D721Med (cell line): ENCODE measurements around the gene AIP.

Experiments used
- DNase-seq: peaks from one replicate; pipeline ENCODE4 v3.0.0; 2011; ENCODE audit warnings: low spot score; ENCODE audit not compliant: insufficient read length
- FAIRE-seq: peaks from 2 replicates; lab custom pipeline; 2011; peaks lifted over from hg19 to GRCh38; lab: Jason Lieb, UNC
- TF ChIP-seq, protein P1 (sequence below): IDR thresholded peaks from 2 replicates; pipeline ENCODE4 v1.5.1; 2012; ENCODE audit warnings: mild to moderate bottlenecking, control low read depth; ENCODE audit not compliant: insufficient read depth; ENCODE audit errors: missing control alignments

The AIP gene

GRCh38 chr11:67521924-67522323, 39.1 kb downstream of the AIP start:
- DNase-seq: no peak
- FAIRE-seq: no peak
- TF ChIP-seq, protein P1, sequence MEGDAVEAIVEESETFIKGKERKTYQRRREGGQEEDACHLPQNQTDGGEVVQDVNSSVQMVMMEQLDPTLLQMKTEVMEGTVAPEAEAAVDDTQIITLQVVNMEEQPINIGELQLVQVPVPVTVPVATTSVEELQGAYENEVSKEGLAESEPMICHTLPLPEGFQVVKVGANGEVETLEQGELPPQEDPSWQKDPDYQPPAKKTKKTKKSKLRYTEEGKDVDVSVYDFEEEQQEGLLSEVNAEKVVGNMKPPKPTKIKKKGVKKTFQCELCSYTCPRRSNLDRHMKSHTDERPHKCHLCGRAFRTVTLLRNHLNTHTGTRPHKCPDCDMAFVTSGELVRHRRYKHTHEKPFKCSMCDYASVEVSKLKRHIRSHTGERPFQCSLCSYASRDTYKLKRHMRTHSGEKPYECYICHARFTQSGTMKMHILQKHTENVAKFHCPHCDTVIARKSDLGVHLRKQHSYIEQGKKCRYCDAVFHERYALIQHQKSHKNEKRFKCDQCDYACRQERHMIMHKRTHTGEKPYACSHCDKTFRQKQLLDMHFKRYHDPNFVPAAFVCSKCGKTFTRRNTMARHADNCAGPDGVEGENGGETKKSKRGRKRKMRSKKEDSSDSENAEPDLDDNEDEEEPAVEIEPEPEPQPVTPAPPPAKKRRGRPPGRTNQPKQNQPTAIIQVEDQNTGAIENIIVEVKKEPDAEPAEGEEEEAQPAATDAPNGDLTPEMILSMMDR: no peak

GRCh38 chr11:67522338-67522737, 39.5 kb downstream of the AIP start:
- TF ChIP-seq, protein P1: no peak
- DNase-seq (no peak), FAIRE-seq (no peak)

DNA sequence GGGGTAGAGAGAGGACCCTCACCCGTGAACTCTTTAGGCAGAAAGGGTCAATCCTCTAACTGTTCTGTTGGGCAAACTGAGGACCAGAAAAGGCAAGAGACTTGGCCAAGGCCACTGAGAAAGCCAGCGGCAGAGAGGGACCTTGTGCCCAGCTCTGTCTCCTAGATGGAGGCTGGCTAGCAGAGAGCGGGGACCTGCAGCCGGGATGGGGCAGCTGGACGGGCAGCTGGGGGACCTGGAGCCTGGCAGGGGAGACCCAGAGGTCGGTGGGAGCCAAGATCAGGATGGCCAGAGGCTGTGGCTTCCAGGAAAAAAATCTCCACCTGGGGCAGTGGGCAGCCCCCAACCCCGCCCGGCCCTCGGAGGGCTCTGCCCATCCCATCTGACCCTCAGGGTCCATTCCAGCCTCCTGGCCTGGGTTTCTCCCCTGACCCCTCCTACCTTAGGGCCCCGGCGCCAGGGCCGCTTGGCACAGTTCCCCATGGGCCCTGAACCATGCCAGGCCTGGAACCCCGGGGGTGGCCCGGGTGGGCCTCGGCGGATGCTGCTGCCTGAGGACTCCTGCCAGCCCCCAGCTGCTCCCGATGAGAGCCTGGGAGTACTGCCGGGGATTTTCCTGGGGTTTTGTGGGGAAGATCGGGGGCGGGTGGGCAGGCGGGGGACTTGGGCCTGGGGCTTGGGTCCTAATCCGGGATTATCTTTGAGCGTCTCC, 40.2 kb downstream of the AIP start, which contains the start of gene CABP2:
TSS of gene CABP2 (minus strand) at position 603 of the 712 bp plus-strand sequence. CDS start at position 483, 120 bp downstream.
- FAIRE-seq (no peak), DNase-seq (peak; percentile 60)
- TF ChIP-seq, protein P1: no peak

GRCh38 chr11:67523556-67524479, 41.0 kb downstream of the AIP start:
- no peak for DNase-seq
- TF ChIP-seq, protein P1: no peak

DNA sequence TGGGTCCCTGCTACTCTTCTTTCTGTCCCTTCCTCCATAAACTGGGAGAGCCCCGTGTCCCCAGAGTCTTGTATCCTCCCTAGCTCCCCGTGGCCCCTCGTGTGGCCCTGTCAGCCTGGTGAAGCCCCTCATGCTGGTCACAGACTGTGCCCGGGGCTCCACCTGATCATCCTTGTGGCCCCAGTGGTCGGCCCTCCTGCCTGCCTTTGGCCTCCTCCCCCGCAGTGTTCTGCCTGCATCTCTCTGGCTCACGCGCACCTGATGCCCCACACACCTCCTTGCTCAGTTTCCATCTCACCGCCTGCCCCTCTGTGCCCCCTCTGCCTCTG, 41.6 kb downstream of the AIP start:
- no peak for DNase-seq
- TF ChIP-seq, protein P1: no peak
- no peak for FAIRE-seq

More at GRCh38 chr11:67523556-67524479, 41.0 kb downstream of the AIP start:
- no peak for FAIRE-seq

GRCh38 chr11:67525275-67525976, 42.6 kb downstream of the AIP start:
- TF ChIP-seq, protein P1: no peak
- FAIRE-seq (no peak), DNase-seq (no peak)
